Liver (tissue), 3 donors: ENCODE results near the gene RCBTB1.

Experiments used
- CTCF ChIP-seq: fragments of 150-350 bp; IDR thresholded peaks from 2 replicates; pipeline ENCODE4 v1.5.1; 2017; ENCODE audit warnings: improper control_type of control experiment, low read depth, low read length; ENCODE audit not compliant: missing input control
- EGR1 ChIP-seq, 2 donors: IDR thresholded peaks; 2 replicates each; pipeline ENCODE4 v1.6.1; 2016 to 2018; ENCODE audit warnings: antibody characterized with exemption in 2 of 2, low read depth in 2 of 2
- GABPA ChIP-seq, 2 donors: IDR thresholded peaks in 1 of 2; conservative IDR thresholded peaks in 1 of 2; 2 replicates each; pipeline ENCODE4 v1.6.1; 2016; ENCODE audit warnings: antibody characterized with exemption in 2 of 2, mild to moderate bottlenecking in 1 of 2, moderate library complexity in 1 of 2
- HNF4A ChIP-seq, 2 donors: conservative IDR thresholded peaks; 2 replicates each; pipeline ENCODE4 v1.6.1; 2016; ENCODE audit warnings: antibody characterized with exemption in 2 of 2, mild to moderate bottlenecking in 2 of 2
- JUND ChIP-seq, 2 donors: IDR thresholded peaks; 2 replicates each; pipeline ENCODE4 v1.6.1; 2016; ENCODE audit warnings: antibody characterized with exemption in 2 of 2
- NR2F2 ChIP-seq: IDR thresholded peaks from 2 replicates; pipeline ENCODE4 v1.6.1; 2016; ENCODE audit warnings: antibody characterized with exemption
- RAD21 ChIP-seq, 2 donors: IDR thresholded peaks; 2 replicates each; pipeline ENCODE4 v1.6.1; 2016; ENCODE audit warnings: antibody characterized with exemption in 2 of 2, mild to moderate bottlenecking in 2 of 2
- RXRA ChIP-seq, 2 donors: IDR thresholded peaks; 2 replicates each; pipeline ENCODE4 v1.6.1; 2017 to 2018; ENCODE audit warnings: antibody characterized with exemption in 2 of 2, mild to moderate bottlenecking in 1 of 2
- SP1 ChIP-seq: IDR thresholded peaks from 2 replicates; pipeline ENCODE4 v1.6.1; 2018; ENCODE audit warnings: antibody characterized with exemption, mild to moderate bottlenecking
- TAF1 ChIP-seq: conservative IDR thresholded peaks from 2 replicates; pipeline ENCODE4 v1.6.1; 2016; ENCODE audit warnings: antibody characterized with exemption, mild to moderate bottlenecking
- YY1 ChIP-seq: IDR thresholded peaks from 2 replicates; pipeline ENCODE4 v1.6.1; 2016; ENCODE audit warnings: antibody characterized with exemption, mild to moderate bottlenecking
- TF ChIP-seq, protein P1 (sequence below): IDR thresholded peaks from 2 replicates; pipeline ENCODE4 v1.6.1; 2016; ENCODE audit warnings: antibody characterized with exemption, mild to moderate bottlenecking
- TF ChIP-seq, protein P2 (sequence below): IDR thresholded peaks from 2 replicates; pipeline ENCODE4 v1.6.1; 2016; ENCODE audit warnings: antibody characterized with exemption
- TF ChIP-seq, protein P3 (sequence below): IDR thresholded peaks from 2 replicates; pipeline ENCODE4 v1.6.1; 2016; ENCODE audit warnings: antibody characterized with exemption
- donor health status: healthy.
- donor health status: healthy.

DNA sequence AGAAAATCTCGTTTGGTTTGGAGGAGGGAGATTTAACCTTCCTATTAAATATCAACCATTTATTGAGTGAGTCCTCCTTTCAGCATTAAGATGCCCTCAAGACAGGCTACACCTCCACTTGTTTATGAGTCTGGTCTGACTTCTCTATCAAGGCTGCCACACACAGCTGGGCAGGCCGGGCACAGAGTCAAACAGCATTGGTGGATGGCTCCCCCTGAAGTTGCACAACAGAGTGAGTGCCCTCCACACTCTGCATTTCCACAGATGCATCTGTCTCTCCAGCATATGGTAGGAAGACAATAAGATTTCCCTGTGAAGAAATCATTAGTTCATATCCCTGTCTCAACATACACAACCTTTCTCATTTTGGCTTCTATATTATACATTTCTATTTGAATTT lies 58.2 kb downstream of the RCBTB1 start:
- TF ChIP-seq CTCF = no peak
- TF ChIP-seq EGR1 (IDR thresholded peaks at IDR 0.05; ENCODE audit: low read depth in 2 of 2) = no peak
- TF ChIP-seq TAF1 = no peak
- TF ChIP-seq YY1 = no peak
- no peak for TF ChIP-seq JUND (IDR thresholded peaks at IDR 0.05)
- no peak for TF ChIP-seq NR2F2
- TF ChIP-seq, protein P1, sequence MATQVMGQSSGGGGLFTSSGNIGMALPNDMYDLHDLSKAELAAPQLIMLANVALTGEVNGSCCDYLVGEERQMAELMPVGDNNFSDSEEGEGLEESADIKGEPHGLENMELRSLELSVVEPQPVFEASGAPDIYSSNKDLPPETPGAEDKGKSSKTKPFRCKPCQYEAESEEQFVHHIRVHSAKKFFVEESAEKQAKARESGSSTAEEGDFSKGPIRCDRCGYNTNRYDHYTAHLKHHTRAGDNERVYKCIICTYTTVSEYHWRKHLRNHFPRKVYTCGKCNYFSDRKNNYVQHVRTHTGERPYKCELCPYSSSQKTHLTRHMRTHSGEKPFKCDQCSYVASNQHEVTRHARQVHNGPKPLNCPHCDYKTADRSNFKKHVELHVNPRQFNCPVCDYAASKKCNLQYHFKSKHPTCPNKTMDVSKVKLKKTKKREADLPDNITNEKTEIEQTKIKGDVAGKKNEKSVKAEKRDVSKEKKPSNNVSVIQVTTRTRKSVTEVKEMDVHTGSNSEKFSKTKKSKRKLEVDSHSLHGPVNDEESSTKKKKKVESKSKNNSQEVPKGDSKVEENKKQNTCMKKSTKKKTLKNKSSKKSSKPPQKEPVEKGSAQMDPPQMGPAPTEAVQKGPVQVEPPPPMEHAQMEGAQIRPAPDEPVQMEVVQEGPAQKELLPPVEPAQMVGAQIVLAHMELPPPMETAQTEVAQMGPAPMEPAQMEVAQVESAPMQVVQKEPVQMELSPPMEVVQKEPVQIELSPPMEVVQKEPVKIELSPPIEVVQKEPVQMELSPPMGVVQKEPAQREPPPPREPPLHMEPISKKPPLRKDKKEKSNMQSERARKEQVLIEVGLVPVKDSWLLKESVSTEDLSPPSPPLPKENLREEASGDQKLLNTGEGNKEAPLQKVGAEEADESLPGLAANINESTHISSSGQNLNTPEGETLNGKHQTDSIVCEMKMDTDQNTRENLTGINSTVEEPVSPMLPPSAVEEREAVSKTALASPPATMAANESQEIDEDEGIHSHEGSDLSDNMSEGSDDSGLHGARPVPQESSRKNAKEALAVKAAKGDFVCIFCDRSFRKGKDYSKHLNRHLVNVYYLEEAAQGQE = no peak
- TF ChIP-seq, protein P2, sequence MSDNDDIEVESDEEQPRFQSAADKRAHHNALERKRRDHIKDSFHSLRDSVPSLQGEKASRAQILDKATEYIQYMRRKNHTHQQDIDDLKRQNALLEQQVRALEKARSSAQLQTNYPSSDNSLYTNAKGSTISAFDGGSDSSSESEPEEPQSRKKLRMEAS = no peak
- TF ChIP-seq, protein P3, sequence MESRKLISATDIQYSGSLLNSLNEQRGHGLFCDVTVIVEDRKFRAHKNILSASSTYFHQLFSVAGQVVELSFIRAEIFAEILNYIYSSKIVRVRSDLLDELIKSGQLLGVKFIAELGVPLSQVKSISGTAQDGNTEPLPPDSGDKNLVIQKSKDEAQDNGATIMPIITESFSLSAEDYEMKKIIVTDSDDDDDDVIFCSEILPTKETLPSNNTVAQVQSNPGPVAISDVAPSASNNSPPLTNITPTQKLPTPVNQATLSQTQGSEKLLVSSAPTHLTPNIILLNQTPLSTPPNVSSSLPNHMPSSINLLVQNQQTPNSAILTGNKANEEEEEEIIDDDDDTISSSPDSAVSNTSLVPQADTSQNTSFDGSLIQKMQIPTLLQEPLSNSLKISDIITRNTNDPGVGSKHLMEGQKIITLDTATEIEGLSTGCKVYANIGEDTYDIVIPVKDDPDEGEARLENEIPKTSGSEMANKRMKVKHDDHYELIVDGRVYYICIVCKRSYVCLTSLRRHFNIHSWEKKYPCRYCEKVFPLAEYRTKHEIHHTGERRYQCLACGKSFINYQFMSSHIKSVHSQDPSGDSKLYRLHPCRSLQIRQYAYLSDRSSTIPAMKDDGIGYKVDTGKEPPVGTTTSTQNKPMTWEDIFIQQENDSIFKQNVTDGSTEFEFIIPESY = no peak
- no peak for TF ChIP-seq HNF4A (conservative IDR thresholded peaks at IDR 0.05)
- TF ChIP-seq RAD21 (IDR thresholded peaks at IDR 0.05) = no peak
- no peak for TF ChIP-seq SP1
- no peak for TF ChIP-seq GABPA (IDR thresholded peaks at IDR 0.05 in 1 of 2, conservative IDR thresholded peaks at IDR 0.05 in 1 of 2)
- no peak for TF ChIP-seq RXRA (IDR thresholded peaks at IDR 0.05)
